ENCODE data around the gene SLC10A7.

DNA sequence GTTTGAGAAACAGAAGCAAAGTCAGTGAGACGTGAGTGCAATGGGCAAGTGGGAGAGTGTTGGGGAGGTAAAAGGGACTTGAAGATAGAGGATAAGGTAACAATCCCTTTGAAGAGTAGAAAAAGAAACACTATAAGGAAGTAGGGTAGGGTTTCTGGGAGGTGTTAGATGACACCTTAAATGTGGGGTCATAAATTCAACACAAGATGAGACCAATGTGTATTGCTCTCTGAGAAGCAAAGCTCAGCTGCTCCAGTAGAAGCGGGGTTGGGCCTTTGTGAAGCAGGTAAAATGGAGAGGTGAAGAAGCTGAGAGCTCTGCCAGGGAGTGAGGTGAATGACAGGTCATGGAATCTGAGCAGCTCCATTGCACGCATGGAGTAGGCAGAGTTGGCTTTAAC is 222.1 kb downstream of the SLC10A7 start:
- TF ChIP-seq EZH2 (IDR thresholded peaks at IDR 0.05; ENCODE audit: borderline replicate concordance, low read length) (no peak), CTCF (IDR thresholded peaks at IDR 0.05; ENCODE audit: low read length) (no peak)

Measured in OCI-LY1 (cell line).